ENCODE measurements around the gene QKI.
"Not testable (repeated sequence)": the region's sequence is repeated elsewhere in the genome, so short reads cannot be mapped to it uniquely, and the experiment has no call there.

The QKI gene

GRCh38 chr6:163415620-163416556 is 1.4 kb downstream of the QKI start:
- peak; percentile 59 for DNase-seq

- peak; percentile 88 for DNase-seq
Observed at GRCh38 chr6:163416557-163417253, 2.2 kb downstream of the QKI start.

DNA sequence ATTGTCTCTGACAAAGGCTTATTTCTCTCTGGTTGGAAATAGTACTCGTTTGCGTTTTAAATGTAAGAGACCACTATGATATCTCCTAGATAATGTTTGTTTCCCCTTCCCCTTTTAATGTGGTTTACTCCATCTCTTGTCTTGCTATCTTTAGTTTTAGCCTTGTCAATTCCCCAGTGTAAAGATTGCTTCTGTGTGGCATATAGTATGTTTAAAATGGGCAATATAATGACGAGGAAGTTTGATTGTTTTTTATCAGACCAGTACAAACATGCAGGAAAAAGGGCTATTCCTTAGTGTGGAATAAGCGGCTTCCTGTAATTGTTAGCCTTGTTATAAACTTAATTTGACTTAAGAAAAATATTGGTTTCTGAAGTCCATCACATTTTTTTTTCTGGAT is 3.1 kb downstream of the QKI start:
- no peak for DNase-seq

GRCh38 chr6:163418311-163419029 is 4.0 kb downstream of the QKI start:
- no peak for DNase-seq

- DNase-seq = peak; percentile 66
Observed at GRCh38 chr6:163419413-163420288, 5.1 kb downstream of the QKI start.

GRCh38 chr6:163420289-163420614 is 5.7 kb downstream of the QKI start:
- no peak for DNase-seq

DNA sequence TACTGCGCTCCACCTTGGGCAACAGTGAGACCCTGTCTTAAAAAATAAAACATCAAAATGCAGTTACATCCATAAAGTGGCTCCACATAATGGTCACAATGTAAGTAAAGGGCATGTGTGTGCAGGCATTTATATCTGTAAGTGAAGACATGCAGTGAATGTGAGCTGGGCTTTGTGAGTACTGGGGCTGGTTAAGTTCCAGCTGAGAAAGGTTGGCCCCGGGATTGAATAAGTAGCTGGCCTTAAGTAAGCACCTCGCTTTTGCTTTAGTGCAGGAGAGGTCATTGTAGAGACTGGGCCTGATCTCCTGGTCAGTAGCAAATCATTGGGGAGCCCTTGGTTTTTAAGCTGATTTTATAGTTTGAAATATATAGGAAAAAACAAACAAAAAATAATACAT is 8.0 kb downstream of the QKI start:
- no peak for DNase-seq

DNA sequence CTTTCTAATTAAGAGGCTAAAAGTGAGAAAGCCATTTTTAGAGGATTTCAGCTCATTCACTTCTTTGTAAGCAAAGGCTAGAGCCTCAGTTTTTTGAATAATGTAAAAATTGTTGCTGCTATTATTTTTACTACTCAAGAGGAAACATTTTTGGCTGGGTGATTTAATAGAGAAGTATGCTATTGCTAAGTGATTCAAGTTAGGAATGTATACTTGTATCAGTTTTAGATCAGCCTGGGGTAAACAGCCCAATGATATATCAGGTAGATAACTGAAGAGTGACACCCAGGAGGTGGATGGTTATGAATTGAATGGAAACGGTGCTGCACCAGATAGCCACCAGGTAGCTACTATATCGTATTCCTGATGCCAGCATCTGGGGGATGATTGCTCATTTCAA is 9.2 kb downstream of the QKI start:
- no peak for DNase-seq

- DNase-seq = peak; percentile 77
Observed at GRCh38 chr6:163427498-163428254, 13.2 kb downstream of the QKI start.

DNA sequence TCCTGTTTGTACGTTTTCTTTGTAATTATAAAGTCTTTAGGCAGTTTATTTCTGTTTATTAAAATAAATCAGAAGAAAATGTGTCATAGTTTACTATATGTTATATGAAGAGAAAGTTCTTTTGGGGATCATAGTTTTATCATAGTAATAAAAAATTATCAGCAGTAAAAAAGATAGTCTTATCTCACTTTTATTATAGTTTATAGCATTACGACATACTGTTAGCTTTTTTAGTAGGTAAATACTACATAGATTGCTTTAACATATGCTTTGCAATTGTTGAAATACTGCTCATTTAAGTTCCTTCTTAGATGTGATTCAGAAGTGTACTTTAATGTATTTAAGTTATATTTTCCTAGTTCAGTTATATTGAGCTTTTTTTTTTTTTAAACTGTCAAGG is 13.9 kb downstream of the QKI start:
- DNase-seq = no peak

DNA sequence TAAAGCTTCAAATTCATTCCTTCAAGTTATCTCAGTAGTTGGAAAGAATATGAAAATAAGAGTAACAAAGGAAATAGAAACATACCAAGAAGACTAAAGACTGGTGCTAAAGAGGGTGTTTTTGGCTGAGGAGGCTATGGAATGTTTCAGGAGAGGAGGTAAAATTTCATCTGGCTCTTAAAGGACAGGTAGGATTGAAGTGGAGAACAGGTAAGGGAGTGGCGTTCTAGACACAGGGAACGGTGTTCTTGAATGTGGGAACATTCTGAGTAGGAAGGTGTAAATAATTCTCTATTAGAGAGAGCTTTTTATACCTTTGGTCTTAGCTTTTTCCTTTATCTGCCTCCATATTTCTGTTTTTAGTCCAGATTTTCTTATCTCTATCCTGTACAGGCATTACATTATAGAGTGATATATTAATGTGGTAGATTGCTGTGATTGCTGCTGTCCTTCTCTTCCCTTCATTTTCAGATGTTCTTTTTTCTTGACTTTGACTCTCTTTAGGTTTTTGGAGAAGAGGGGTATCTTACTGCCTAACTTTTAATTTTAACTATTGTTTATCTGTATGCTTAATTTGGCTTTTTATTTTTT is 15.4 kb downstream of the QKI start:
- DNase-seq = no peak

DNA sequence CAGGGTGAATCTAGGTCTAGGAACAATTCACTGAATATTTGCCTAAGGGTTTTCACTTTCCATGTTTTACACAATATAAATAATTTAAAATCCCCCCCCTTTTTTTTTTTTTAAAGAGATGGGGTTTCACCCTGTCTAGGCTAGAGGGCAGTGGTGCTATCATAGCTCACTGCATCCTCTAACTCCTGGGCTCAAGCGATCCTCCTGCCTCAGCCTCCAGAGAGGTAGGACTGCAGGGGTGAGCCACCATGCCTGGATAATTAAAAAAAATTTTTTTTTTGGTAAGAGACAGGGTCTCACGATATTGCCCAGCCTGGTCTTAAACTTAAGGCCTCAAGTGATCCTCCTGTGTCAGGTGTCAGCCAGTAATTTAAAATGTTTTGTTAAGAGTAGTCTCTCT is 17.8 kb downstream of the QKI start:
- no peak for DNase-seq

DNA sequence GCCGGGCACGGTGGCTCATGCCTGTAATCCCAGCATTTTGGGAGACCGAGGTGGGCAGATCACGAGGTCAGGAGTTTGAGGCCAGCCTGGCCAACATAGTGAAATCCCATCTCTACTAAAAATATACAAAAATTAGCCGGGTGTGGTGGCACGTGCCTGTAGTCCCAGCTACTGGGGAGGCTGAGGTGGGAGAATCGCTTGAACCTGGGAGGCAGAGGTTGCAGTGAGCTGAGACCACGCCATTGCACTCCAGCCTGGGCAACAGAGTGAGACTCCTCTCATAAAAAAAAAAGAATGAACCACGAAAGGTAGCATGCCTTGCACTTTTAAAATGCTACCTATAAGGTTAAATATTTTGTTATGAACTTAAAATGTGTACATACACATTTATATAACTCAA is 19.0 kb downstream of the QKI start:
- DNase-seq = not testable (repeated sequence)

GRCh38 chr6:163435023-163435422 is 20.5 kb downstream of the QKI start:
- DNase-seq = no peak

- DNase-seq = no peak
Observed at GRCh38 chr6:163436843-163437242, 22.3 kb downstream of the QKI start.

GRCh38 chr6:163437466-163437865 is 22.9 kb downstream of the QKI start:
- DNase-seq = no peak

GRCh38 chr6:163438298-163438939 is 23.9 kb downstream of the QKI start:
- DNase-seq = no peak

DNA sequence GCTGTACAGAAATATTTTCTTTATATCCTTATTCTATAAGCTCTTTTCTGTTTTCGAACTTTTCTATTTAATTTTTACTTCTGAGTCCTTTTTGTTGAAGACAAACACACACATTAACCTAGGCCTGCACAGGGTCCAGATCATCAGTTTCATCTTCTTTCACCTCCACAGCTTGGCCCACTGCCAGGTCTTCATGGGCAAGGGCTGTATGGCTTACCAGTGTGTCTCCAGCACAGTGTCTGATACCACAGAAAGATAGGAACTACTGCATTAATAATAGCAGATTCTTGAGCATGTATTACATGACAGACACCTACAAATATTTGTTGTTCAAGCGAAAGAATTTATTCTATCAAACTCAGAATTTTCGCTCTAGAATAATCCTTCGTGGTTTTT is 24.4 kb downstream of the QKI start:
- DNase-seq = peak; percentile 23

- not testable (repeated sequence) for DNase-seq
Observed at GRCh38 chr6:163439390-163439789, 24.9 kb downstream of the QKI start.

DNA sequence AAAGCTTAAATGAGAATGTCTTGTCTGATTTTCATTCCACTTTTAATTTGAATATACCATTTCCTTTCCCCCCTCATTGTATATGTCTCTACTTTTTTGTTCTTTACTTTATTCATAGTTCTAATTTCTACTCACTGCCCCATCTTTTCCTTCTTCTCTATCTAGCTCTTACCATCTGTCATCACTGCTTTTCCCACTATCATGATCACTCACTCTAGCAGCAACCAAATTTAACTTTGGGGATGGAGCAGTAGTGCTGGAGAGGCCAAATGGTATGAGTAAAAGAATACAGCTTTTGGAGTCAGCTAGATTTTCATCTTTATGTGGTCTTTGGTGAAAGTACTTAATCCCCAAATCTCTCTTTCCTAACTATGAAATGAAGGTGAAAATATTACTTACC is 25.5 kb downstream of the QKI start:
- DNase-seq = no peak

GRCh38 chr6:163442336-163442735 is 27.8 kb downstream of the QKI start:
- no peak for DNase-seq

All from fibroblast of upper back skin (primary cell).